ENCODE results near the gene GLRX3.

DNA sequence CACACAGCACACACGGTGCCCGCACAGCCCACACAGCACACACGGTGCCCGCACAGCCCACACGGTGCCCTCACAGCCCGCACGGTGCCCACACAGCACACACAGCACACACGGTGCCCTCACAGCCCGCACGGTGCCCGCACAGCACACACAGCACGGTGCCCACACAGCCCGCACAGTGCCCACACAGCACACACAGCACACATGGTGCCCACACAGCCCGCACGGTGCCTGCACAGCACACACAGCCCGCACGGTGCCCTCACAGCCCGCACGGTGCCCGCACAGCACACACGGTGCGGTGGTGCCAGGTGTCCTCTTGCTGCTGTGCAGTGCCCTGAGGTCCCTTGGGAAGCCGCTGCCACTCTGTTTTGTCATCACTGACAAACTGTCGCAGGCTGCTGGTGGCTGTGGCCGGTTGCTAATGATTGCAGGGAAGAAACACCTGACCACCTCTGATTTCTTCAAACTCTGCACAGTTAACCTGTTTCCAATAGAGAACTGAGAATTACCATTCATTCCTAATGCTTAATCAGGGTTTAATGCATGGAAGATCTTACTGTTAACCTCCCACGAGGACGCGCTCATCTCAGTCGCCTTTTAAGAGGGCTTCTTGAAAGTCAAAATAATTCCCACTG is 66.9 kb downstream of the GLRX3 start:
- TF ChIP-seq, protein P1, sequence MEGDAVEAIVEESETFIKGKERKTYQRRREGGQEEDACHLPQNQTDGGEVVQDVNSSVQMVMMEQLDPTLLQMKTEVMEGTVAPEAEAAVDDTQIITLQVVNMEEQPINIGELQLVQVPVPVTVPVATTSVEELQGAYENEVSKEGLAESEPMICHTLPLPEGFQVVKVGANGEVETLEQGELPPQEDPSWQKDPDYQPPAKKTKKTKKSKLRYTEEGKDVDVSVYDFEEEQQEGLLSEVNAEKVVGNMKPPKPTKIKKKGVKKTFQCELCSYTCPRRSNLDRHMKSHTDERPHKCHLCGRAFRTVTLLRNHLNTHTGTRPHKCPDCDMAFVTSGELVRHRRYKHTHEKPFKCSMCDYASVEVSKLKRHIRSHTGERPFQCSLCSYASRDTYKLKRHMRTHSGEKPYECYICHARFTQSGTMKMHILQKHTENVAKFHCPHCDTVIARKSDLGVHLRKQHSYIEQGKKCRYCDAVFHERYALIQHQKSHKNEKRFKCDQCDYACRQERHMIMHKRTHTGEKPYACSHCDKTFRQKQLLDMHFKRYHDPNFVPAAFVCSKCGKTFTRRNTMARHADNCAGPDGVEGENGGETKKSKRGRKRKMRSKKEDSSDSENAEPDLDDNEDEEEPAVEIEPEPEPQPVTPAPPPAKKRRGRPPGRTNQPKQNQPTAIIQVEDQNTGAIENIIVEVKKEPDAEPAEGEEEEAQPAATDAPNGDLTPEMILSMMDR (IDR thresholded peaks at IDR 0.05; ENCODE audit: extremely low read depth in 1 of 2, insufficient read depth in 1 of 2, low read depth in 1 of 2, low read length in 2 of 2): no peak
- TF ChIP-seq POLR2A (IDR thresholded peaks at IDR 0.05; ENCODE audit: low read depth, low read length) (no peak), POLR2AphosphoS5 (IDR thresholded peaks at IDR 0.05; ENCODE audit: insufficient read depth, low read depth, low read length) (no peak)

All from endothelial cell of umbilical vein (primary cell).